Esophagus muscularis mucosa (tissue), 3 donors: ENCODE data around the gene SLC17A9.

Experiments
- CTCF ChIP-seq, 3 experiments: fragments of 200-600 bp in 2 of 3; fragments of 450-650 bp in 1 of 3; sonication (generic) in 2 of 3; IDR thresholded peaks; one replicate each; pipeline ENCODE4 v1.5.1; 2017 to 2019; ENCODE audit warnings: antibody characterized with exemption in 3 of 3, mild to moderate bottlenecking in 2 of 3, moderate library complexity in 1 of 3
- POLR2A ChIP-seq: fragments of 450-650 bp; IDR thresholded peaks from one replicate; pipeline ENCODE4 v1.6.1; 2017; ENCODE audit warnings: antibody characterized with exemption, moderate library complexity, mild to moderate bottlenecking, low read depth

- TF ChIP-seq CTCF (IDR thresholded peaks at IDR 0.05) (no peak), POLR2A (no peak)
Observed at GRCh38 chr20:62951143-62951895, 1.2 kb upstream of the SLC17A9 start.
